ENCODE data around the gene UBXN7.

GRCh38 chr3:196320137-196320536 is 112.1 kb downstream of the UBXN7 start:
- TF ChIP-seq EZH2 (IDR thresholded peaks at IDR 0.05; ENCODE audit: insufficient read depth, poor library complexity, severe bottlenecking) (no peak), EZH2phosphoT487 (IDR thresholded peaks at IDR 0.05; ENCODE audit: insufficient read depth, low read depth) (no peak)

All from GM23248 (cell line).